Measurements from ENCODE around the gene GNAO1. TPM values are rescaled to one million over a fixed set of nuclear protein-coding genes. Genes with fewer than 3 reads are reported as not detected.

GNAO1 gene
- total and polyA plus RNA-seq, 9 of the 15 experiments (the other 6 are each of a cell fraction or from before 2014, with no cell fraction given), result 0.07 to 0.42 (median 0.08) TPM; not detected in 5

GRCh38 chr16:56203052-56203451 is 11.8 kb downstream of the GNAO1 start (continued):
- TF ChIP-seq, protein P1, sequence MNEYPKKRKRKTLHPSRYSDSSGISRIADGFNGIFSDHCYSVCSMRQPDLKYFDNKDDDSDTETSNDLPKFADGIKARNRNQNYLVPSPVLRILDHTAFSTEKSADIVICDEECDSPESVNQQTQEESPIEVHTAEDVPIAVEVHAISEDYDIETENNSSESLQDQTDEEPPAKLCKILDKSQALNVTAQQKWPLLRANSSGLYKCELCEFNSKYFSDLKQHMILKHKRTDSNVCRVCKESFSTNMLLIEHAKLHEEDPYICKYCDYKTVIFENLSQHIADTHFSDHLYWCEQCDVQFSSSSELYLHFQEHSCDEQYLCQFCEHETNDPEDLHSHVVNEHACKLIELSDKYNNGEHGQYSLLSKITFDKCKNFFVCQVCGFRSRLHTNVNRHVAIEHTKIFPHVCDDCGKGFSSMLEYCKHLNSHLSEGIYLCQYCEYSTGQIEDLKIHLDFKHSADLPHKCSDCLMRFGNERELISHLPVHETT (CRISPR knock-in tag; conservative IDR thresholded peaks at IDR 0.05 in 1 of 2, IDR thresholded peaks at IDR 0.05 in 1 of 2), result no peak
- TF ChIP-seq RAD21 (CRISPR knock-in tag; conservative IDR thresholded peaks at IDR 0.05 in 1 of 2, IDR thresholded peaks at IDR 0.05 in 1 of 2) (peak; percentile 59 to 74), CTCFL (IDR thresholded peaks at IDR 0.05; ENCODE audit: borderline replicate concordance, insufficient read depth, low read depth, low read length, poor library complexity, severe bottlenecking) (peak; percentile 24), HLTF (IDR thresholded peaks at IDR 0.05) (no peak), PTRF (tag; IDR thresholded peaks at IDR 0.05) (no peak), ZNF384 (IDR thresholded peaks at IDR 0.05; ENCODE audit: low read depth, low read length) (no peak), ILK (tag; IDR thresholded peaks at IDR 0.05; ENCODE audit: borderline replicate concordance, low read depth) (no peak), MAZ (CRISPR knock-in tag; conservative IDR thresholded peaks at IDR 0.05 in 1 of 2, IDR thresholded peaks at IDR 0.05 in 1 of 2) (0 out of 4 replicates have a peak, but pooled peaks of 1 of the 2 experiments have one; percentile 18), ZC3H4 (CRISPR knock-in tag; IDR thresholded peaks at IDR 0.05; ENCODE audit: borderline replicate concordance) (no peak), ZKSCAN3 (CRISPR knock-in tag; IDR thresholded peaks at IDR 0.05) (no peak)
- TF ChIP-seq, protein P2, sequence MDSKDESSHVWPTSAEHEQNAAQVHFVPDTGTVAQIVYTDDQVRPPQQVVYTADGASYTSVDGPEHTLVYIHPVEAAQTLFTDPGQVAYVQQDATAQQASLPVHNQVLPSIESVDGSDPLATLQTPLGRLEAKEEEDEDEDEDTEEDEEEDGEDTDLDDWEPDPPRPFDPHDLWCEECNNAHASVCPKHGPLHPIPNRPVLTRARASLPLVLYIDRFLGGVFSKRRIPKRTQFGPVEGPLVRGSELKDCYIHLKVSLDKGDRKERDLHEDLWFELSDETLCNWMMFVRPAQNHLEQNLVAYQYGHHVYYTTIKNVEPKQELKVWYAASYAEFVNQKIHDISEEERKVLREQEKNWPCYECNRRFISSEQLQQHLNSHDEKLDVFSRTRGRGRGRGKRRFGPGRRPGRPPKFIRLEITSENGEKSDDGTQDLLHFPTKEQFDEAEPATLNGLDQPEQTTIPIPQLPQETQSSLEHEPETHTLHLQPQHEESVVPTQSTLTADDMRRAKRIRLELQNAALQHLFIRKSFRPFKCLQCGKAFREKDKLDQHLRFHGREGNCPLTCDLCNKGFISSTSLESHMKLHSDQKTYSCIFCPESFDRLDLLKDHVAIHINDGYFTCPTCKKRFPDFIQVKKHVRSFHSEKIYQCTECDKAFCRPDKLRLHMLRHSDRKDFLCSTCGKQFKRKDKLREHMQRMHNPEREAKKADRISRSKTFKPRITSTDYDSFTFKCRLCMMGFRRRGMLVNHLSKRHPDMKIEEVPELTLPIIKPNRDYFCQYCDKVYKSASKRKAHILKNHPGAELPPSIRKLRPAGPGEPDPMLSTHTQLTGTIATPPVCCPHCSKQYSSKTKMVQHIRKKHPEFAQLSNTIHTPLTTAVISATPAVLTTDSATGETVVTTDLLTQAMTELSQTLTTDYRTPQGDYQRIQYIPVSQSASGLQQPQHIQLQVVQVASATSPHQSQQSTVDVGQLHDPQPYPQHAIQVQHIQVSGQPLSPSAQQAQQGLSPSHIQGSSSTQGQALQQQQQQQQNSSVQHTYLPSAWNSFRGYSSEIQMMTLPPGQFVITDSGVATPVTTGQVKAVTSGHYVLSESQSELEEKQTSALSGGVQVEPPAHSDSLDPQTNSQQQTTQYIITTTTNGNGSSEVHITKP (IDR thresholded peaks at IDR 0.05; ENCODE audit: partially characterized antibody), result no peak
- TF ChIP-seq, protein P3, sequence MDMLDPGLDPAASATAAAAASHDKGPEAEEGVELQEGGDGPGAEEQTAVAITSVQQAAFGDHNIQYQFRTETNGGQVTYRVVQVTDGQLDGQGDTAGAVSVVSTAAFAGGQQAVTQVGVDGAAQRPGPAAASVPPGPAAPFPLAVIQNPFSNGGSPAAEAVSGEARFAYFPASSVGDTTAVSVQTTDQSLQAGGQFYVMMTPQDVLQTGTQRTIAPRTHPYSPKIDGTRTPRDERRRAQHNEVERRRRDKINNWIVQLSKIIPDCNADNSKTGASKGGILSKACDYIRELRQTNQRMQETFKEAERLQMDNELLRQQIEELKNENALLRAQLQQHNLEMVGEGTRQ (CRISPR knock-in tag; IDR thresholded peaks at IDR 0.05), result peak; percentile 91
- TF ChIP-seq, protein P4, sequence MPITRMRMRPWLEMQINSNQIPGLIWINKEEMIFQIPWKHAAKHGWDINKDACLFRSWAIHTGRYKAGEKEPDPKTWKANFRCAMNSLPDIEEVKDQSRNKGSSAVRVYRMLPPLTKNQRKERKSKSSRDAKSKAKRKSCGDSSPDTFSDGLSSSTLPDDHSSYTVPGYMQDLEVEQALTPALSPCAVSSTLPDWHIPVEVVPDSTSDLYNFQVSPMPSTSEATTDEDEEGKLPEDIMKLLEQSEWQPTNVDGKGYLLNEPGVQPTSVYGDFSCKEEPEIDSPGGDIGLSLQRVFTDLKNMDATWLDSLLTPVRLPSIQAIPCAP (CRISPR knock-in tag; IDR thresholded peaks at IDR 0.05; ENCODE audit: borderline replicate concordance), result no peak
